ENCODE results near the gene PLEKHN1. TPM values are rescaled to one million over a fixed set of nuclear protein-coding genes. Genes with fewer than 3 reads are reported as not detected.
"Not testable (repeated sequence)": the region's sequence is repeated elsewhere in the genome, so short reads cannot be mapped to it uniquely, and the experiment has no call there.

The PLEKHN1 gene
- total RNA-seq, 1 experiment from 2014 or later = not detected

DNA sequence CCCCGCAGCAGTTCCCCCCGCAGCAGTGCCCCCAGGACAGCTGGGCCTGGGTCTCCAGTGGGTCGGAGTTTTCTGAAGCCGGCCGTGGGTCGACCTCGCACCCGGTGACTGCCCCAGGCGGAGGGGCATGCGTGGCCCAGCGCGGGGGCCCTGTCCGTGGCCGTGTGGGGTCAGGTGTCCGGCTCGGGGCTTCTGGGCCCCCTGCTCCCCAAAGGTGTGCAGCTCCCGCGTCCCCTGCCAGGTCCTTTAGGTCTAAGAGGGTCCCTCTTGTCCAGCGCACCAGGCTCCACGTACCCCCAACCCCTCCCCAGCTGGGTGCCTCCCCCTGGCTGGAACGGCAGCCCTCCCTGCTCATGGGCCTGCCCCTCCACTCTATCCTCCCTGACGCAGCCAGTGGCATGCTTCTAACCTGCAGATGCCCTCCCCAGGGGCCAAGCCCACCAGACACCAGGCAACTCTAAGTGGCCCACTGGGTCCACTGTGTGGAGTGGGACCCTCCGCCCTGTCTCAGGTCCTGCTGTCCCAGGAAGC is 39.6 kb downstream of the PLEKHN1 start:
- H3K9me3 ChIP-seq (ENCODE audit: low read depth, low read length, poor library complexity, severe bottlenecking) = no peaks in the 10 kb centered on the region
- DNase-seq (ENCODE audit: low spot score) = no peak
- intact Hi-C loops (cut with micrococcal nuclease; ENCODE audit: unreplicated experiment) = no loop called here
- no peak overlapping the region for H3K27ac ChIP-seq (ENCODE audit: low read depth, low read length, poor library complexity, severe bottlenecking)
- no TSS peak for BruUV-seq (replicated peaks)
- TF ChIP-seq CTCF (conservative IDR thresholded peaks at IDR 0.05; ENCODE audit: low read depth, low read length) (no peak), EZH2 (IDR thresholded peaks at IDR 0.05; ENCODE audit: borderline replicate concordance, low read depth, low read length, poor library complexity, severe bottlenecking) (no peak)
- no peaks in the 10 kb centered on the region for H3K27me3 ChIP-seq (replicated peaks; ENCODE audit: insufficient read depth, low read depth, low read length, poor library complexity)
- CTCF ChIA-PET = no interaction called here
- H3K4me3 ChIP-seq (ENCODE audit: low read depth, low read length, poor library complexity, severe bottlenecking) = no peak overlapping the region
- POLR2A ChIA-PET (ENCODE audit: low non-redundant PET) = no interaction called here
- H3K4me1 ChIP-seq (ENCODE audit: insufficient read depth, low read length, poor library complexity, severe bottlenecking) = peaks cover 14% of the 10 kb centered on the region
- no peaks in the 10 kb centered on the region for H3K36me3 ChIP-seq (ENCODE audit: insufficient read depth, low read length, poor library complexity, severe bottlenecking)

GRCh38 chr1:1006305-1007159 is 40.2 kb downstream of the PLEKHN1 start:
- Histone ChIP-seq H3K27ac (ENCODE audit: low read depth, low read length, poor library complexity, severe bottlenecking) (no peak overlapping the region), H3K4me3 (ENCODE audit: low read depth, low read length, poor library complexity, severe bottlenecking) (no peak overlapping the region), H3K36me3 (ENCODE audit: insufficient read depth, low read length, poor library complexity, severe bottlenecking) (no peaks in the 10 kb centered on the region), H3K27me3 (replicated peaks; ENCODE audit: insufficient read depth, low read depth, low read length, poor library complexity) (no peaks in the 10 kb centered on the region), H3K9me3 (ENCODE audit: low read depth, low read length, poor library complexity, severe bottlenecking) (no peaks in the 10 kb centered on the region), H3K4me1 (ENCODE audit: insufficient read depth, low read length, poor library complexity, severe bottlenecking) (peaks cover 7% of the 10 kb centered on the region)
- intact Hi-C loops (cut with micrococcal nuclease; ENCODE audit: unreplicated experiment) = no loop called here
- no peak for TF ChIP-seq EZH2 (IDR thresholded peaks at IDR 0.05; ENCODE audit: borderline replicate concordance, low read depth, low read length, poor library complexity, severe bottlenecking)
- DNase-seq (ENCODE audit: low spot score) = no peak
- CTCF ChIA-PET = interaction anchor here (0.6 kb wide), 1 partner anchor 66 kb away, joined by 3 read pairs; no protein-coding TSS in a partner anchor
- POLR2A ChIA-PET (ENCODE audit: low non-redundant PET) = no interaction called here
- BruUV-seq (replicated peaks) = no TSS peak

DNA sequence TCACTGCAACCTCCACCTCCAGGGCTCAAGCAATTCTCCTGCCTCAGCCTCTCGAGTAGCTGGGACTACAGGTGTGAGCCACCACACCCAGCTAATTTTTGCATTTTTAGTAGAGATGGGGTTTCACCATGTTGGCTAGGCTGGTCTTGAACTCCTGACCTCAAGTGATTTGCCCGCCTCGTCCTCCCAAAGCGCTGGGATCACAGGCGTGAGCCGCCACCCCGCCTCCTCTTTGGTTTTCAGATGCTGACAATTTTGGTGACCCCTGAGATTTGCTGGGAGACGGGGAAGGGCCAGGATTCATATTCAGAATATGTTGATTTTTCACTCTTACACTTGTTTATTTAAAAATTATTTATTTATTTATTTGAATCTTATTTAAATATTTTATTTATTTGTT is 43.8 kb downstream of the PLEKHN1 start:
- POLR2A ChIA-PET (ENCODE audit: low non-redundant PET); DNase-seq (ENCODE audit: low spot score); H3K27me3 ChIP-seq (replicated peaks; ENCODE audit: insufficient read depth, low read depth, low read length, poor library complexity); H3K4me3 ChIP-seq (ENCODE audit: low read depth, low read length, poor library complexity, severe bottlenecking); BruUV-seq (replicated peaks); H3K36me3 ChIP-seq (ENCODE audit: insufficient read depth, low read length, poor library complexity, severe bottlenecking); H3K9me3 ChIP-seq (ENCODE audit: low read depth, low read length, poor library complexity, severe bottlenecking); intact Hi-C loops (cut with micrococcal nuclease; ENCODE audit: unreplicated experiment); H3K27ac ChIP-seq (ENCODE audit: low read depth, low read length, poor library complexity, severe bottlenecking); CTCF ChIA-PET: not testable (repeated sequence)
- peaks cover 15% of the 10 kb centered on the region for H3K4me1 ChIP-seq (ENCODE audit: insufficient read depth, low read length, poor library complexity, severe bottlenecking)

DNA sequence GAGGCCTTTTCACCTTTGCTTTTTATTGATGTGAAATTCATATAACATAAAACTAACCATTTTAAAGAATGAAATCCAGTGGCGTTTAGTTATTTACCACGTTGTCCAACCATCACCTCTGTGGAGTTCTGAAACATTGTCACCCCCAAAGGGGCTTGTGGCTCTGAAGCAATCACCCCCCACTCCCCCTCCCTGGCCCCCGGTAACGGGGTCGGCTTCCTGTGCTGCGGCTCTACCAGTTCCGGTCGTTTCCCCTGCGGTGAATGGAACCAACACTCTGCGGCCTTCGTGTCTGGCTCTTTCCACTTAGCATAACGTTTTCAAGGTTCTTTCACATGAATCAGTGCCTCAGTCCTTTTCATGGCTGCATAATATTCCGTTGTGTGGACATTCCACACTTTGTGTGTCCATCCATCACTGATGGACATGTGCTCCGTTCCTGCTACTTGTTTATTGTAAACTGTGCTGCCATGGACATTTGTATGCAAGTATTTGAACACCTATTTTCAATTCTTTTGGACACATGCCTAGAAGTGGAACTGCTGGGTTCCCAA is 45.2 kb downstream of the PLEKHN1 start:
- no peak overlapping the region for H3K4me3 ChIP-seq (ENCODE audit: low read depth, low read length, poor library complexity, severe bottlenecking)
- TF ChIP-seq EZH2 (IDR thresholded peaks at IDR 0.05; ENCODE audit: borderline replicate concordance, low read depth, low read length, poor library complexity, severe bottlenecking) = no peak
- no peak for TF ChIP-seq CTCF (conservative IDR thresholded peaks at IDR 0.05; ENCODE audit: low read depth, low read length)
- H3K27me3 ChIP-seq (replicated peaks; ENCODE audit: insufficient read depth, low read depth, low read length, poor library complexity) = no peaks in the 10 kb centered on the region
- POLR2A ChIA-PET (ENCODE audit: low non-redundant PET) = no interaction called here
- H3K9me3 ChIP-seq (ENCODE audit: low read depth, low read length, poor library complexity, severe bottlenecking) = no peaks in the 10 kb centered on the region
- no TSS peak for BruUV-seq (replicated peaks)
- CTCF ChIA-PET = no interaction called here
- H3K27ac ChIP-seq (ENCODE audit: low read depth, low read length, poor library complexity, severe bottlenecking) = no peak overlapping the region
- intact Hi-C loops (cut with micrococcal nuclease; ENCODE audit: unreplicated experiment) = no loop called here
- no peak for DNase-seq (ENCODE audit: low spot score)
- H3K4me1 ChIP-seq (ENCODE audit: insufficient read depth, low read length, poor library complexity, severe bottlenecking) = peaks cover 15% of the 10 kb centered on the region
- H3K36me3 ChIP-seq (ENCODE audit: insufficient read depth, low read length, poor library complexity, severe bottlenecking) = no peaks in the 10 kb centered on the region

DNA sequence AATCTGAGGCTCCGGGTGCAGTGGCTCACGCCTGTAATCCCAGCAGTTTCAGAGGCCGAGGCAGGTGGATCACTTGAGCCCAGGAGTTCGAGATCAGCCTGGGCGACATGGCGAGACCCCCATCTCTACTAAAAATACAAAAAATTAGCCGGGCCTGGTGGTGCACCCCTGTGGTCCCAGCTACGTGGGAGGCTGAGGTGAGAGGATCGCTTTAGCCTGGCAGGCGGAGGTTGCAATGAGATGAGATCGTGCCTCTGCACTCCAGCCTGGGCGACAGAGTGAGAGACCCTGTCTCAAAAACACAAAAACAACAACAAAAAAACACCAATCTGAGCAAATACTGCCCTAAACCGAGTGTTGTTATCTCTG is 46.4 kb downstream of the PLEKHN1 start:
- CTCF ChIA-PET = interaction anchor here (1.9 kb wide), 1 partner anchor 10 kb away, joined by 14 read pairs; no protein-coding TSS in a partner anchor
- intact Hi-C loops (cut with micrococcal nuclease; ENCODE audit: unreplicated experiment); BruUV-seq (replicated peaks): not testable (repeated sequence)

More for the DNA sequence above, 46.4 kb downstream of the PLEKHN1 start:
- H3K9me3 ChIP-seq (ENCODE audit: low read depth, low read length, poor library complexity, severe bottlenecking); DNase-seq (ENCODE audit: low spot score); POLR2A ChIA-PET (ENCODE audit: low non-redundant PET); H3K36me3 ChIP-seq (ENCODE audit: insufficient read depth, low read length, poor library complexity, severe bottlenecking); H3K27me3 ChIP-seq (replicated peaks; ENCODE audit: insufficient read depth, low read depth, low read length, poor library complexity): not testable (repeated sequence)
- Histone ChIP-seq H3K4me1 (ENCODE audit: insufficient read depth, low read length, poor library complexity, severe bottlenecking) (peaks cover 15% of the 10 kb centered on the region), H3K4me3 (ENCODE audit: low read depth, low read length, poor library complexity, severe bottlenecking) (peak overlapping the region; percentile 53), H3K27ac (ENCODE audit: low read depth, low read length, poor library complexity, severe bottlenecking) (peak overlapping the region; percentile 85)

All from A673 (cell line).